ENCODE measurements around the gene SFTPB.
"Not testable (repeated sequence)": the region's sequence is repeated elsewhere in the genome, so short reads cannot be mapped to it uniquely, and the experiment has no call there.

SFTPB gene

GRCh38 chr2:85668009-85668856 lies at the start of gene SFTPB:
TSS of gene SFTPB (minus strand) at chr2:85668199. CDS start at chr2:85668183, 16 bp downstream.
- DNase-seq: no peak

GRCh38 chr2:85717308-85718008 lies 49.5 kb upstream of the SFTPB start:
- DNase-seq: no peak

- DNase-seq: no peak
Measured at GRCh38 chr2:85716346-85716914, 48.4 kb upstream of the SFTPB start.

DNA sequence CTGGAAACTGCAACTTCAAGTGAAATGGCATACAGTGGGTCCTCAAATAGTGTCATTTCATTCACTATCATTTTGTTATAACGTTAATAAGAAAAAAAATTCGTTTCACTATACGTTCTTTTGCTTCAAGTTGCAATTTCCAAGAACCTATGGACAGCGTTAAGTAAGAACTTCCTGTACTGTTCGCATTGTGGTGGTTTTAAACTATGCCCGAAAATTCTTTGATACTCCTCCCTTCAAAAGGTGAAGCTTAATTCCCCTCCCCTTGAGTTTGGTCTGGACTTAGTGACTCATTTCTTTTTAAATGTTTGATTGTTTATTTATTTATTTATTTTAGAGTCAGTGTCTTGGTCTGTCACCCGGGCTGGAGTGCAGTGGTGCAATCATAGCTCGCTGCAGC lies 46.8 kb upstream of the SFTPB start:
- DNase-seq: no peak

- not testable (repeated sequence) for DNase-seq
Measured at GRCh38 chr2:85714421-85714820, 46.4 kb upstream of the SFTPB start.

DNA sequence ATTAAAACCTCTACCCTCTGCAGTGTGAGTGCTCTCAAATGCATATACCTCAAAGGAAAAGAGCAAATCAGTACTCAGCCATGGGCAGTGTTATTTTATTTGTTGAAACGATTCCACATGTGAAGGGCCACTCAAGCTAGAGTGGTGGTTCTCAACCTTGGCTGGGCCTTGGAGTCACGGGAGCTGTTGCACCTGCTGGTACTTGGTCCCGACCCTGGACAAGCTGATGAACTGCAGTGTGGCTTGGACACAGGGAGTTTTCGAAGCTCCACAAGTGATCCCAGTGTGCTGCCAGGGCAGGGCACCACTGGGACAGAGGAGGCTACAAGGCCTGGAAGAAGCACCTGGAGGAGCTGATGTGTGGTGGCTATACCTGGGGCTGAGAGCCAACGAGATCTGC lies 45.8 kb upstream of the SFTPB start:
- DNase-seq: no peak

GRCh38 chr2:85712849-85713612 lies 45.0 kb upstream of the SFTPB start:
- no peak for DNase-seq

GRCh38 chr2:85712336-85712735 lies 44.3 kb upstream of the SFTPB start:
- no peak for DNase-seq

- no peak for DNase-seq
Measured at GRCh38 chr2:85711578-85712060, 43.6 kb upstream of the SFTPB start.

GRCh38 chr2:85710687-85711577 lies 42.9 kb upstream of the SFTPB start:
- DNase-seq: no peak

- no peak for DNase-seq
Measured at GRCh38 chr2:85709401-85709811, 41.4 kb upstream of the SFTPB start.

DNA sequence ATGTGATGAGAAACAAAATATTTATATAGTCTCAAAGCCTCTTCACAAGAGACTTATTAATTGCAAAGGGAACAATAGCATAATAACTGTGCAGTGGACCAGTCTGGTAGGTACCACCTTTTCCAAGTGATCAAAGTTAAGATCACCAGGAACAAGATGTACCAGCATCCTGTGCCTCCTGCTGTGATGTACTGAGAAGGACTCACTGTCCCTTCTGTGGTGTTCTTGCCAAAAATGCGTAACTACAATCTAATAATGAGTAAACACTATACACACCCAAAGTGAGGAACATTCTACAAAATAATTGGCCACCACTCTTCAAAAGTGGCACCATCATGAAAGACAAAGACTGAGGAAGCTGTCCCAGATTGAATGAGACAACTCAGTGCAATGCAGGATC lies 40.6 kb upstream of the SFTPB start:
- no peak for DNase-seq

DNA sequence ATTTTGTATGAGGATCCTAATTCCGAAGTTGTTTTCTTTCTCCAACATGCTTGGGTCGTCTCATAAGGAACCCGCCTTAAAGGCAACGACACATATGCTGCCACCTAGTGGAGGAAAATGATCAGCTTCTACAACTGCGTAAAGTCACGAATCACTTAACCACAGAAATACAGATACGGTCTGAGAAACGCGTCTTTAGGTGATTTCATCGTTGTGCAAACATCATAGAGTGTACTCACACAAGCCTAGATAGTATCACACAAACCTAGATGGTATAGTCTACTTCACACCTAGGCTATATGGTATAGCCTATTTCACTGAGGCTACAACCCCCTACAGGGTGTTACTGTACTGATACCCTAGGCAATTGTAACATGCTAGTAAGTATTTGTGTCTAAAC lies 39.3 kb upstream of the SFTPB start:
- DNase-seq: peak; percentile 61

DNA sequence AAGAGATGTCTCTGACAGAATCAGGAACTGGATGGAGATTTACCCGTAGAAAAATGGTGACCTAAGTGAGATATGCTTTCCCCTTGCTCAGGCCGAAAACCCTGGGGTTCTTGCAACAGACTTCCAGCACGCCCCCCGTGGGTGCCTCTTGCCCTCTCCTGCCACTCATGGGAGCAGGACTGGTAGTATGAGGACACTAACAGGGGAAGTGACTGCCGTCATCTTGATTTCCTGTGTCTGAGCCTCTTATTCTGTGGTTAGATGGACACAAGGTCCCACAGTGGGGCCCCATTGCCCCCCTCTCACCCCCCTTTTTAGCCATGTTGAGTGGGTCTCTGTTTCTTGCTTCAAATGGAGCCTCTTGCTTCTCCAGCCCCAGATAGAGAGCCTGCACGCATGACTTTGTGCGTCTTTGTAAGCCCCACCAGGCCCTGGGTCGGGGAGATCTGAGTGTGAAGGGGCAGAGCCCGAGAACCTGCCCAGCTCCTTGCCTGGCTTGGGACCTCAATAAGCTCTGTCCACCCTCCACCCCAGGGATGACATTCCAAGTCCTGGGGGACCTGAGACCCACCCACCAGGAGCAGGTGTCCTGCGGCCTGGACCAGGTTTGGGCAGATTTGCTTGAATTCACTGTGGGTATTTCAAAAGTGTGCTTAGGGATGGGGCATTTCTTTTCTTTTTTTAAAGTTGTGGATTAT lies 38.7 kb upstream of the SFTPB start:
- no peak for DNase-seq

DNA sequence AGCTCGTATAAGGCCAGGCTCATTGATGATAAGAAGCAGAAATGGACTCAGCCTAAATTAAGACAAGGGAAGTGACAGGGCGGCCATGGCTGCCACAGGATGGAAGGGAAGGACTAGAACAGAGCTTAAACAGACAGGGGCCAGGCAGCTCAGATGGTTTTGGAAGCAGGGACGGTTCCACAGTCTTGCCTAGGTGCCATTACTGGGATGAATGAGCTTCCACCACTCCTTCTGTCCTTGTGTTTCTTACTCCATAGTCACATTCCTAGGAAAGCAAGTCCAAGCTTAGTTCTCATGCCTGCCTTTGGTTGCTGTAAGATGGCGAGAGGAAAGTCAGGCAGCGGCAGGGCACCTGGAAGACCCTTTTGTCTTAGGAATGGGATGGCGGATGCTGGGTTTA lies 38.1 kb upstream of the SFTPB start:
- DNase-seq: no peak

- DNase-seq: peak; percentile 22
Measured at GRCh38 chr2:85705680-85706039, 37.7 kb upstream of the SFTPB start.

GRCh38 chr2:85704800-85705679 lies 37.0 kb upstream of the SFTPB start:
- peak; percentile 39 for DNase-seq

- DNase-seq: no peak
Measured at GRCh38 chr2:85704038-85704437, 36.0 kb upstream of the SFTPB start.

DNA sequence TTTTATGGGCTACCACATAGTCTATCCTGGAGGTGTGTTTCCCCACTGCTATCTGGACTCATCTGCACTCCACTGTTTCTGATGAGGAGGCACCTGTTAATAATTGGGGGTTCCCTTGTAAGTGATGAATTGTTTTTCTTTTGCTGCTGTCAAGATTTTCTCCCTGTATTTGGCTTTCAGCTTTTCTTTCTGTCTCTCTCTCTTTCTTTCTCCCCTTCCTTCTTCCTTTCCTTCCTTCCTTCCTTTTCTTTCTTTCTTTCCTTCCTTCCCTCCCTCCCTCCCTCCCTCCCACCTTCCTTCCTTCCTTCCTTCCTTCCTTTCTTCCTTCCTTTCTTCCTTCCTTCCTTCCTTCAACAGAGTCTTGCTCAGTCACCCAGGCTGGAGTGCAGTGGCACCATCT lies 35.3 kb upstream of the SFTPB start:
- no peak for DNase-seq

GRCh38 chr2:85702800-85703199 lies 34.8 kb upstream of the SFTPB start:
- no peak for DNase-seq

Data from NK-92 treated with Interleukin-12 subunit alpha and Interleukin-12 subunit beta, amount 100 ng/mL, for 24 hours (cell line).